ENCODE results near the gene DHX9.

- TF ChIP-seq CTCF (conservative IDR thresholded peaks at IDR 0.05), result no peak
- no peak for TF ChIP-seq ZFX (IDR thresholded peaks at IDR 0.05)
These were observed 46.4 kb downstream of the DHX9 start for GRCh38 chr1:182885591-182885990.
